HG03103 (cell line): Measurements from ENCODE around the gene KRT27.
"Not testable (repeated sequence)": the region's sequence is repeated elsewhere in the genome, so short reads cannot be mapped to it uniquely, and the experiment has no call there.

Experiments
- ATAC-seq: cut with Tn5 transposase; IDR thresholded peaks from one replicate; pipeline ENCODE4 v1.9.1; 2021; ENCODE audit warnings: low read depth; ENCODE audit not compliant: unreplicated experiment

The KRT27 gene

GRCh38 chr17:40782450-40782849 is at the start of gene KRT27:
TSS of gene KRT27 (minus strand) at chr17:40782550. CDS start at chr17:40782493, 57 bp downstream.
- ATAC-seq: no peak

GRCh38 chr17:40830085-40830776 is 47.9 kb upstream of the KRT27 start:
- no peak for ATAC-seq

GRCh38 chr17:40828454-40829044 is 46.2 kb upstream of the KRT27 start:
- no peak for ATAC-seq

GRCh38 chr17:40827746-40828453 is 45.5 kb upstream of the KRT27 start:
- ATAC-seq: no peak

GRCh38 chr17:40825599-40825998 is 43.2 kb upstream of the KRT27 start:
- no peak for ATAC-seq

GRCh38 chr17:40824015-40824832 is 41.9 kb upstream of the KRT27 start:
- no peak for ATAC-seq

GRCh38 chr17:40822132-40822812 is 39.9 kb upstream of the KRT27 start, which contains the start of gene KRT10:
TSS of gene KRT10 (minus strand) at chr17:40822614. CDS start at chr17:40822585, 29 bp downstream.
- no peak for ATAC-seq

- no peak for ATAC-seq
Measured at GRCh38 chr17:40821536-40821935, 39.2 kb upstream of the KRT27 start.

- no peak for ATAC-seq
Measured at GRCh38 chr17:40820228-40820838, 38.0 kb upstream of the KRT27 start.

GRCh38 chr17:40819528-40820125 is 37.3 kb upstream of the KRT27 start:
- ATAC-seq: no peak

GRCh38 chr17:40818733-40819527 is 36.6 kb upstream of the KRT27 start:
- peak; percentile 80 for ATAC-seq

- no peak for ATAC-seq
Measured at GRCh38 chr17:40818343-40818732, 36.0 kb upstream of the KRT27 start.

- ATAC-seq: no peak
Measured at GRCh38 chr17:40817103-40817682, 34.8 kb upstream of the KRT27 start.

GRCh38 chr17:40816569-40816968 is 34.2 kb upstream of the KRT27 start:
- no peak for ATAC-seq

- ATAC-seq: no peak
Measured at GRCh38 chr17:40815381-40815780, 33.0 kb upstream of the KRT27 start.

- ATAC-seq: not testable (repeated sequence)
Measured at GRCh38 chr17:40814657-40815056, 32.3 kb upstream of the KRT27 start.

- ATAC-seq: no peak
Measured at GRCh38 chr17:40813804-40814203, 31.5 kb upstream of the KRT27 start.

GRCh38 chr17:40812639-40813038 is 30.3 kb upstream of the KRT27 start:
- no peak for ATAC-seq
